ENCODE data around the gene SKOR1. TPM values are rescaled to one million over a fixed set of nuclear protein-coding genes. Genes with fewer than 3 reads are reported as not detected.

The SKOR1 gene
- total and polyA plus RNA-seq, 10 of the 15 experiments (the other 5 are each of a cell fraction or from before 2014, with no cell fraction given): 0.04 to 0.36 (median 0.10) TPM; not detected in 4

DNA sequence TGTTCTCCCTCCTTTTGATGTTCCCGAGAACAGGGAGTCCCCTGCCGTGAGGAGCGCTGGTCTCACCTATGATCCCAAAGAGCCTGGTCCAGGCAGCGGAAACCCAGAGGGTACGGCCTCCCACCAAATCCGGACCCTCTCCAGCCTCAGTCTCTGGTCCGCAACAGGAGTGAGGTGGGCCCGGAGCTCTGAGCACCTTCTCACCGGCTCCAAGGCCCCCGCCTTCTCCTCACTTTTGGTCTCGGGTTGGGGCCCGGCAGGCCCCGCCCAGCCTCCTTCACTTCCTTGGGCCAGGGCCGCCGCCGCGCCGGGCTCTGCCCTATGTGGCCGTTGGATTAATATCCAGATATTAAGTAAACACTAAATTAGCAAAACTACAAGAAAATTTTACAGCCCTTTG, 5.7 kb upstream of the SKOR1 start:
- H3K27me3 ChIP-seq (replicated peaks in 1 of 2; ENCODE audit: control insufficient read depth in 2 of 2, insufficient read depth in 2 of 2, low read length in 1 of 2): peaks cover 15 to 23% of the 10 kb centered on the region in 2 experiments
- no peak for ATAC-seq
- H3K4me2 ChIP-seq (ENCODE audit: control insufficient read depth, insufficient read depth): no peak overlapping the region
- BruUV-seq (replicated peaks): no TSS peak
- H3K79me2 ChIP-seq (ENCODE audit: control insufficient read depth, insufficient read depth, low read length): no peaks in the 10 kb centered on the region
- no peaks in the 10 kb centered on the region for H3K36me3 ChIP-seq (ENCODE audit: control insufficient read depth in 2 of 2, insufficient read depth in 2 of 2, low read length in 1 of 2)
- 41% methylated on average over 16 of the region's 19 CpGs for WGBS (ENCODE audit: insufficient coverage, insufficient replicate concordance, low lambda C conversion rate, missing lambda C conversion rate)
- H4K20me1 ChIP-seq (ENCODE audit: control insufficient read depth, insufficient read depth): no peaks in the 10 kb centered on the region
- H3K27ac ChIP-seq (ENCODE audit: control insufficient read depth, insufficient read depth): no peak overlapping the region
- H3K4me3 ChIP-seq: no peak overlapping the region
- ChIA-PET CTCF (no interaction called here), SMC1A (ENCODE audit: uncharacterized antibody, unreplicated experiment) (interaction anchor here (1.2 kb wide), 1 partner anchor 34 kb away, joined by 3 read pairs; no protein-coding TSS in a partner anchor), POLR2A (no interaction called here), RAD21 (ENCODE audit: unreplicated experiment) (no interaction called here)
- in situ Hi-C loops (cut with MboI) (no loop called here), intact Hi-C loops (cut with micrococcal nuclease; ENCODE audit: unreplicated experiment) (no loop called here)
- no peaks in the 10 kb centered on the region; the same call in 2 of the 3 replicates for H3K9me3 ChIP-seq (replicated peaks; ENCODE audit: control insufficient read depth, insufficient read depth, low read length)
- no peak for FAIRE-seq
- DNase-seq (ENCODE audit: low read depth, low spot score): no peak
- no peaks in the 10 kb centered on the region for H3K4me1 ChIP-seq (ENCODE audit: control insufficient read depth, insufficient read depth, low read length)
- TF ChIP-seq FOXK2 (IDR thresholded peaks at IDR 0.05): no peak
- TF ChIP-seq, protein P1, sequence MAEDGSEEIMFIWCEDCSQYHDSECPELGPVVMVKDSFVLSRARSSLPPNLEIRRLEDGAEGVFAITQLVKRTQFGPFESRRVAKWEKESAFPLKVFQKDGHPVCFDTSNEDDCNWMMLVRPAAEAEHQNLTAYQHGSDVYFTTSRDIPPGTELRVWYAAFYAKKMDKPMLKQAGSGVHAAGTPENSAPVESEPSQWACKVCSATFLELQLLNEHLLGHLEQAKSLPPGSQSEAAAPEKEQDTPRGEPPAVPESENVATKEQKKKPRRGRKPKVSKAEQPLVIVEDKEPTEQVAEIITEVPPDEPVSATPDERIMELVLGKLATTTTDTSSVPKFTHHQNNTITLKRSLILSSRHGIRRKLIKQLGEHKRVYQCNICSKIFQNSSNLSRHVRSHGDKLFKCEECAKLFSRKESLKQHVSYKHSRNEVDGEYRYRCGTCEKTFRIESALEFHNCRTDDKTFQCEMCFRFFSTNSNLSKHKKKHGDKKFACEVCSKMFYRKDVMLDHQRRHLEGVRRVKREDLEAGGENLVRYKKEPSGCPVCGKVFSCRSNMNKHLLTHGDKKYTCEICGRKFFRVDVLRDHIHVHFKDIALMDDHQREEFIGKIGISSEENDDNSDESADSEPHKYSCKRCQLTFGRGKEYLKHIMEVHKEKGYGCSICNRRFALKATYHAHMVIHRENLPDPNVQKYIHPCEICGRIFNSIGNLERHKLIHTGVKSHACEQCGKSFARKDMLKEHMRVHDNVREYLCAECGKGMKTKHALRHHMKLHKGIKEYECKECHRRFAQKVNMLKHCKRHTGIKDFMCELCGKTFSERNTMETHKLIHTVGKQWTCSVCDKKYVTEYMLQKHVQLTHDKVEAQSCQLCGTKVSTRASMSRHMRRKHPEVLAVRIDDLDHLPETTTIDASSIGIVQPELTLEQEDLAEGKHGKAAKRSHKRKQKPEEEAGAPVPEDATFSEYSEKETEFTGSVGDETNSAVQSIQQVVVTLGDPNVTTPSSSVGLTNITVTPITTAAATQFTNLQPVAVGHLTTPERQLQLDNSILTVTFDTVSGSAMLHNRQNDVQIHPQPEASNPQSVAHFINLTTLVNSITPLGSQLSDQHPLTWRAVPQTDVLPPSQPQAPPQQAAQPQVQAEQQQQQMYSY (CRISPR knock-in tag; IDR thresholded peaks at IDR 0.05): no peak
- no peak for TF ChIP-seq SUZ12 (IDR thresholded peaks at IDR 0.05; ENCODE audit: unreplicated experiment)
- no peak for TF ChIP-seq PAX5 (IDR thresholded peaks at IDR 0.05; ENCODE audit: borderline replicate concordance, low read depth, low read length)
- no peak for TF ChIP-seq ZNF24 (IDR thresholded peaks at IDR 0.05)
- TF ChIP-seq MEF2B (IDR thresholded peaks at IDR 0.05; ENCODE audit: partially characterized antibody, poor library complexity, severe bottlenecking): no peak
- TF ChIP-seq NFXL1 (IDR thresholded peaks at IDR 0.05; ENCODE audit: borderline replicate concordance): no peak
- no peak for TF ChIP-seq BRCA1 (IDR thresholded peaks at IDR 0.05; ENCODE audit: low read depth, low read length)
- no peak for TF ChIP-seq TAF1 (IDR thresholded peaks at IDR 0.05; ENCODE audit: borderline replicate concordance, low read depth, low read length)
- H3K9ac ChIP-seq (ENCODE audit: control insufficient read depth, insufficient read depth, low read length): no peak overlapping the region
- no peak overlapping the region for H2AFZ ChIP-seq (ENCODE audit: control insufficient read depth, low read depth, low read length)

Measured in GM12878 (cell line).